K562 (cell line): ENCODE results near the gene CLDND2. TPM values are rescaled to one million over a fixed set of nuclear protein-coding genes. Genes with fewer than 3 reads are reported as not detected.

Source experiments
- ATAC-seq: fragments of 200-7000 bp; cut with Tn5 transposase; 3 replicates; pipeline ENCODE4 v1.9.1; 2020; ENCODE audit warnings: moderate library complexity
- BruUV-seq: library from RNA; stranded (reverse); fragments of 400-500 nt; replicated peaks from 2 replicates; lab custom pipeline; 2021; lab: Mats Ljungman, UMichigan
- CTCF ChIA-PET: fragments of 300-600 bp; formaldehyde crosslinking; extraction: SDS; loops from one replicate; lab custom pipeline; 2021; ENCODE audit warnings: low intra/inter-chr PET ratio; lab: Yijun Ruan, JAX
- POLR2A ChIA-PET: fragments of 300-600, 350-650 bp; sonication (Branson Sonifier 250); formaldehyde crosslinking; extraction: SDS; loops from one replicate; lab custom pipeline; 2021; ENCODE audit warnings: antibody characterized with exemption, inconsistent platforms; lab: Yijun Ruan, JAX
- DNase-seq, 4 experiments: peaks; one replicate each; pipeline versions ENCODE4 v3.0.0 to v3.0.0-alpha.2; 2011 to 2018; ENCODE audit warnings: low spot score in 3 of 4, mixed read lengths in 3 of 4; ENCODE audit errors: extremely low read depth in 1 of 4
- FAIRE-seq: peaks from 2 replicates; lab custom pipeline; 2011; peaks lifted over from hg19 to GRCh38; lab: Jason Lieb, UNC
- H2AFZ ChIP-seq: 2 replicates; pipeline ENCODE4 v1.6.0; 2011; ENCODE audit warnings: low read depth, low read length, control low read depth, inconsistent platforms
- H3K27ac ChIP-seq: fragments of 200-600 bp; 3 replicates; pipeline ENCODE4 v1.8.0; 2011; ENCODE audit warnings: low read depth, mild to moderate bottlenecking, control low read depth, inconsistent platforms, low read length, moderate library complexity, mixed read lengths; ENCODE audit errors: extremely low read depth
- H3K27me3 ChIP-seq, 2 experiments: fragments of 300-600 bp in 1 of 2; 2 replicates in 1 of 2; 3 replicates in 1 of 2; pipeline versions ENCODE4 v1.6.0 to v1.8.0; 2011; ENCODE audit warnings: inconsistent platforms in 2 of 2, low read length in 2 of 2, mild to moderate bottlenecking in 1 of 2, mixed read lengths in 1 of 2, moderate library complexity in 1 of 2; ENCODE audit not compliant: control insufficient read depth in 2 of 2, insufficient read depth in 2 of 2
- H3K36me3 ChIP-seq: fragments of 300-600 bp; 3 replicates; pipeline ENCODE4 v1.8.0; 2011; ENCODE audit warnings: mild to moderate bottlenecking, low read length, inconsistent platforms; ENCODE audit not compliant: control insufficient read depth, insufficient read depth
- H3K4me1 ChIP-seq, 2 experiments: fragments of 200-600 bp in 1 of 2; replicated peaks in 1 of 2; 2 replicates in 1 of 2; 3 replicates in 1 of 2; pipeline versions ENCODE4 v1.5.1 to v1.8.0; 2011; ENCODE audit warnings: inconsistent platforms in 2 of 2, low read length in 2 of 2, mild to moderate bottlenecking in 1 of 2, mixed read lengths in 1 of 2, moderate library complexity in 1 of 2; ENCODE audit not compliant: control insufficient read depth in 2 of 2, insufficient read depth in 2 of 2
- H3K4me2 ChIP-seq: 2 replicates; pipeline ENCODE4 v1.6.1; 2011; ENCODE audit warnings: low read length, control low read depth, inconsistent platforms, mixed read lengths; ENCODE audit not compliant: insufficient read depth
- H3K4me3 ChIP-seq: fragments of 200-600 bp; sonication (generic), shearing (Covaris generic); 2 replicates; pipeline ENCODE4 v1.5.1; 2016; ENCODE audit warnings: control low read depth, inconsistent platforms
- H3K79me2 ChIP-seq: fragments of 200-600 bp; 3 replicates; pipeline ENCODE4 v1.8.0; 2011; ENCODE audit warnings: low read length, inconsistent platforms; ENCODE audit not compliant: control insufficient read depth, insufficient read depth
- H3K9ac ChIP-seq, 2 experiments: 2 replicates each; pipeline versions ENCODE4 v1.6.0 to v1.6.1; 2011; ENCODE audit warnings: low read depth in 2 of 2, low read length in 2 of 2, control low read depth in 1 of 2, inconsistent platforms in 1 of 2, mild to moderate bottlenecking in 1 of 2, mixed read lengths in 1 of 2; ENCODE audit not compliant: insufficient read depth in 1 of 2
- H3K9me1 ChIP-seq: one replicate; pipeline ENCODE4 v1.6.0; 2011; ENCODE audit warnings: inconsistent platforms, mild to moderate bottlenecking, low read length, moderate library complexity; ENCODE audit not compliant: control insufficient read depth, insufficient read depth
- H3K9me3 ChIP-seq: replicated peaks from 2 replicates; pipeline ENCODE4 v1.5.1; 2011; ENCODE audit warnings: low read depth, low read length, inconsistent platforms; ENCODE audit not compliant: control insufficient read depth, insufficient read depth
- H4K20me1 ChIP-seq: replicated peaks from 2 replicates; pipeline ENCODE4 v1.6.1; 2011; ENCODE audit warnings: low read length, inconsistent platforms, mixed read lengths; ENCODE audit not compliant: control insufficient read depth, insufficient read depth
- ADNP ChIP-seq: fragments of 200-800 bp; sonication (Bioruptor generic); IDR thresholded peaks from 2 replicates; pipeline ENCODE4 v1.6.1; 2016; ENCODE audit warnings: missing genetic modification characterization, missing compliant biosample characterization
- CREM ChIP-seq: IDR thresholded peaks from 2 replicates; pipeline ENCODE4 v1.6.1; 2014; ENCODE audit warnings: antibody characterized with exemption, low read depth
- HDAC6 ChIP-seq: IDR thresholded peaks from 2 replicates; pipeline ENCODE4 v1.6.1; 2012; ENCODE audit warnings: low read depth, mild to moderate bottlenecking, control low read depth, inconsistent platforms, low read length, moderate library complexity
- MAFF ChIP-seq: IDR thresholded peaks from 2 replicates; pipeline ENCODE4 v1.6.1; 2012; ENCODE audit warnings: low read length, improper control_type of control experiment
- MYNN ChIP-seq, 2 experiments: sonication (generic); formaldehyde crosslinking in 1 of 2; IDR thresholded peaks; 2 replicates each; pipeline versions ENCODE4 v1.5.0 to v1.6.1; 2016 to 2020; ENCODE audit warnings: antibody characterized with exemption in 1 of 2, missing genetic modification reagents in 1 of 2
- NCOA4 ChIP-seq: fragments of 450-650 bp; IDR thresholded peaks from 2 replicates; pipeline ENCODE4 v1.6.1; 2018; ENCODE audit warnings: mild to moderate bottlenecking; ENCODE audit not compliant: partially characterized antibody
- POLR2G ChIP-seq: fragments of 200-400 bp; formaldehyde crosslinking; IDR thresholded peaks from 2 replicates; pipeline ENCODE4 v1.6.1; 2017; ENCODE audit warnings: low read depth, mild to moderate bottlenecking, antibody characterized with exemption, low read length, moderate library complexity
- WGBS: fragments of 100-300 bp; shearing (Covaris generic); methylation state at CpG from one replicate; pipeline ENCODE4 v1.1.6; 2016; ENCODE audit warnings: low coverage, mixed read lengths; ENCODE audit not compliant: insufficient coverage; ENCODE audit errors: missing lambda C conversion rate; 5-methylcytosine and 5-hydroxymethylcytosine counted together
- in situ Hi-C: fragments of 300-500 bp; cut with MboI; formaldehyde crosslinking; loops from 4 replicates; pipeline ENCODE4 v1.15.0; 2018; ENCODE audit warnings: inconsistent platforms, mixed read lengths
- intact Hi-C: fragments of 100-400 bp; cut with micrococcal nuclease; formaldehyde crosslinking; loops from 2 replicates; pipeline ENCODE4 v1.14.2; 2022
- polyA plus RNA-seq, 8 experiments: library from polyadenylated mRNA; depleted of rRNA in 4 of 8; stranded (reverse) in 5 of 8; unstranded in 3 of 8; fragments of >200 nt; fragmentation: Nextera tagmentation in 2 of 8; fragmentation: Illumina TruSeq in 1 of 8; extraction: Ambion mirVana in 2 of 8; extraction: Trizol in 1 of 8; gene quantifications; 2 replicates each; pipeline versions ENCODE4 v1.2.1 to v1.2.3, GENCODE V29; 2011 to 2014; ENCODE audit warnings: inconsistent platforms in 1 of 8, missing spikeins in 1 of 8
- total RNA-seq, 7 experiments: library from RNA; depleted of rRNA in 6 of 7; stranded (reverse); fragments of >200 nt in 6 of 7; fragmentation: Illumina TruSeq in 2 of 7; extraction: Trizol in 2 of 7; gene quantifications; 2 replicates each; pipeline versions ENCODE4 v1.2.1 to v1.2.3, GENCODE V29; 2011 to 2021; ENCODE audit warnings: low replicate concordance in 1 of 7
- TF ChIP-seq, protein P1 (sequence below): fragments of 450-650 bp; IDR thresholded peaks from 2 replicates; pipeline ENCODE4 v1.6.1; 2017; ENCODE audit warnings: antibody characterized with exemption
- TF ChIP-seq, protein P2 (sequence below): fragments of 250-450 bp; sonication (Bioruptor Pico); IDR thresholded peaks from 2 replicates; pipeline ENCODE4 v1.4.0; 2020; ENCODE audit warnings: mild to moderate bottlenecking, moderate library complexity
- TF ChIP-seq, protein P3 (sequence below): sonication (generic); formaldehyde crosslinking; IDR thresholded peaks from 2 replicates; pipeline ENCODE4 v1.8.0; 2023; ENCODE audit warnings: mild to moderate bottlenecking, missing genetic modification reagents

Gene CLDND2
- total and polyA plus RNA-seq, 9 of the 15 experiments (the other 6 are each of a cell fraction or from before 2014, with no cell fraction given) = 0.45 to 4.0 (median 1.2) TPM; not detected in 3

DNA sequence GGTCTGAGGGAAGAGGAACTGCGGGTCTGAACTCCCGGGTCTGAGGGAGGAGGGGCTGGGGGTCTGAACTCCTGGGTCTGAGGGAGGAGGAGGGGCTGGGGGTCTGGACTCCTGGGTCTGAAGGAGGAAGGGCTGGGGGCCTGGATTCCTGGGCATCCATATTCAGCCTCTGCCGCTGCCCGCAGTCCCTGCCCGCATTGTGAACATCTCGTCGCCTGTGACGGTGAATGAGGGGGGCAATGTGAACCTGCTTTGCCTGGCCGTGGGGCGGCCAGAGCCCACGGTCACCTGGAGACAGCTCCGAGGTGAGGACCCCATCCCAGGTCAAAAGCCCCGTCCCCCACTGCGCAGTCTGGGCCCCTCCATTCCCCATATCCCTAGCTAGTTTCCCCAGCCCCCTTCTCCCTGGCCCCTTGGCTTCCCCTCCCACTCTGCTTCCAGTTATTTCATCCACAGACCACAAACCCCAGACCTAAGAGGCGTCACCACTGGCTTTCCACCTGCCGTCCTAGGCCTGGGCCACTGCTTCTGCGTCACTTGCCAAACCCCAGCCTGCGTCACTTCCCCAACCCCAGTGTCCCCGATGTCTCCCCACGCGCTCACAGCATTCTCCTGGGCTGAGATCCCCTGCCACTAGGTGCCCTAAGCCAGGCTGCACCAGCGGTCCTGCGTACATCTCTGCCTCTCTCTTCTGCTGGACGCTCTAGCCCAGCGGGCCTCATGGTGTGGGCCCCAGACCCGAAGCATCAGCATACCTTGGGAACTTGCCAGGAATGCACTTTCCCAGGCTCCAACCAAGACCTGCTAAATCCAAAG lies 43.4 kb downstream of the CLDND2 start:
- H3K4me3 ChIP-seq = no peak overlapping the region
- no peaks in the 10 kb centered on the region for H3K79me2 ChIP-seq
- H3K9ac ChIP-seq = no peak overlapping the region
- ChIA-PET CTCF (no interaction called here), POLR2A (no interaction called here)
- no peaks in the 10 kb centered on the region for H3K36me3 ChIP-seq
- BruUV-seq = no TSS peak
- peaks cover 4 to 34% of the 10 kb centered on the region in 2 experiments; a peak in 3 of 5 replicates for H3K4me1 ChIP-seq
- no peak for ATAC-seq
- H3K4me2 ChIP-seq = no peak overlapping the region
- no peaks in the 10 kb centered on the region for H3K9me1 ChIP-seq
- in situ Hi-C loops = no loop called here
- no peaks in the 10 kb centered on the region for H3K9me3 ChIP-seq
- WGBS = 24% methylated on average over 25 of the region's 26 CpGs
- FAIRE-seq = no peak
- no peak overlapping the region for H2AFZ ChIP-seq
- no peaks in the 10 kb centered on the region for H4K20me1 ChIP-seq
- intact Hi-C loops = no loop called here
- DNase-seq = no peak
- no peak overlapping the region for H3K27ac ChIP-seq
- peaks cover 29 to 49% of the 10 kb centered on the region in 2 experiments for H3K27me3 ChIP-seq
- no peak for TF ChIP-seq ADNP
- TF ChIP-seq POLR2G = 0 out of 2 replicates have a peak, but pooled peaks have one; percentile 7
- no peak for TF ChIP-seq MYNN (IDR thresholded peaks at IDR 0.05)
- TF ChIP-seq MYNN (CRISPR knock-in tag; IDR thresholded peaks at IDR 0.05) = no peak
- no peak for TF ChIP-seq MAFF
- peak; percentile 52; the same call in 1 of the 2 replicates for TF ChIP-seq CREM
- TF ChIP-seq, protein P1, sequence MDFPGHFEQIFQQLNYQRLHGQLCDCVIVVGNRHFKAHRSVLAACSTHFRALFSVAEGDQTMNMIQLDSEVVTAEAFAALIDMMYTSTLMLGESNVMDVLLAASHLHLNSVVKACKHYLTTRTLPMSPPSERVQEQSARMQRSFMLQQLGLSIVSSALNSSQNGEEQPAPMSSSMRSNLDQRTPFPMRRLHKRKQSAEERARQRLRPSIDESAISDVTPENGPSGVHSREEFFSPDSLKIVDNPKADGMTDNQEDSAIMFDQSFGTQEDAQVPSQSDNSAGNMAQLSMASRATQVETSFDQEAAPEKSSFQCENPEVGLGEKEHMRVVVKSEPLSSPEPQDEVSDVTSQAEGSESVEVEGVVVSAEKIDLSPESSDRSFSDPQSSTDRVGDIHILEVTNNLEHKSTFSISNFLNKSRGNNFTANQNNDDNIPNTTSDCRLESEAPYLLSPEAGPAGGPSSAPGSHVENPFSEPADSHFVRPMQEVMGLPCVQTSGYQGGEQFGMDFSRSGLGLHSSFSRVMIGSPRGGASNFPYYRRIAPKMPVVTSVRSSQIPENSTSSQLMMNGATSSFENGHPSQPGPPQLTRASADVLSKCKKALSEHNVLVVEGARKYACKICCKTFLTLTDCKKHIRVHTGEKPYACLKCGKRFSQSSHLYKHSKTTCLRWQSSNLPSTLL = no peak
- TF ChIP-seq, protein P2, sequence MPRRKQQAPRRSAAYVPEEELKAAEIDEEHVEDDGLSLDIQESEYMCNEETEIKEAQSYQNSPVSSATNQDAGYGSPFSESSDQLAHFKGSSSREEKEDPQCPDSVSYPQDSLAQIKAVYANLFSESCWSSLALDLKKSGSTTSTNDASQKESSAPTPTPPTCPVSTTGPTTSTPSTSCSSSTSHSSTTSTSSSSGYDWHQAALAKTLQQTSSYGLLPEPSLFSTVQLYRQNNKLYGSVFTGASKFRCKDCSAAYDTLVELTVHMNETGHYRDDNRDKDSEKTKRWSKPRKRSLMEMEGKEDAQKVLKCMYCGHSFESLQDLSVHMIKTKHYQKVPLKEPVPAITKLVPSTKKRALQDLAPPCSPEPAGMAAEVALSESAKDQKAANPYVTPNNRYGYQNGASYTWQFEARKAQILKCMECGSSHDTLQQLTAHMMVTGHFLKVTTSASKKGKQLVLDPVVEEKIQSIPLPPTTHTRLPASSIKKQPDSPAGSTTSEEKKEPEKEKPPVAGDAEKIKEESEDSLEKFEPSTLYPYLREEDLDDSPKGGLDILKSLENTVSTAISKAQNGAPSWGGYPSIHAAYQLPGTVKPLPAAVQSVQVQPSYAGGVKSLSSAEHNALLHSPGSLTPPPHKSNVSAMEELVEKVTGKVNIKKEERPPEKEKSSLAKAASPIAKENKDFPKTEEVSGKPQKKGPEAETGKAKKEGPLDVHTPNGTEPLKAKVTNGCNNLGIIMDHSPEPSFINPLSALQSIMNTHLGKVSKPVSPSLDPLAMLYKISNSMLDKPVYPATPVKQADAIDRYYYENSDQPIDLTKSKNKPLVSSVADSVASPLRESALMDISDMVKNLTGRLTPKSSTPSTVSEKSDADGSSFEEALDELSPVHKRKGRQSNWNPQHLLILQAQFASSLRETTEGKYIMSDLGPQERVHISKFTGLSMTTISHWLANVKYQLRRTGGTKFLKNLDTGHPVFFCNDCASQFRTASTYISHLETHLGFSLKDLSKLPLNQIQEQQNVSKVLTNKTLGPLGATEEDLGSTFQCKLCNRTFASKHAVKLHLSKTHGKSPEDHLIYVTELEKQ (CRISPR knock-in tag) = no peak
- no peak for TF ChIP-seq HDAC6
- TF ChIP-seq, protein P3, sequence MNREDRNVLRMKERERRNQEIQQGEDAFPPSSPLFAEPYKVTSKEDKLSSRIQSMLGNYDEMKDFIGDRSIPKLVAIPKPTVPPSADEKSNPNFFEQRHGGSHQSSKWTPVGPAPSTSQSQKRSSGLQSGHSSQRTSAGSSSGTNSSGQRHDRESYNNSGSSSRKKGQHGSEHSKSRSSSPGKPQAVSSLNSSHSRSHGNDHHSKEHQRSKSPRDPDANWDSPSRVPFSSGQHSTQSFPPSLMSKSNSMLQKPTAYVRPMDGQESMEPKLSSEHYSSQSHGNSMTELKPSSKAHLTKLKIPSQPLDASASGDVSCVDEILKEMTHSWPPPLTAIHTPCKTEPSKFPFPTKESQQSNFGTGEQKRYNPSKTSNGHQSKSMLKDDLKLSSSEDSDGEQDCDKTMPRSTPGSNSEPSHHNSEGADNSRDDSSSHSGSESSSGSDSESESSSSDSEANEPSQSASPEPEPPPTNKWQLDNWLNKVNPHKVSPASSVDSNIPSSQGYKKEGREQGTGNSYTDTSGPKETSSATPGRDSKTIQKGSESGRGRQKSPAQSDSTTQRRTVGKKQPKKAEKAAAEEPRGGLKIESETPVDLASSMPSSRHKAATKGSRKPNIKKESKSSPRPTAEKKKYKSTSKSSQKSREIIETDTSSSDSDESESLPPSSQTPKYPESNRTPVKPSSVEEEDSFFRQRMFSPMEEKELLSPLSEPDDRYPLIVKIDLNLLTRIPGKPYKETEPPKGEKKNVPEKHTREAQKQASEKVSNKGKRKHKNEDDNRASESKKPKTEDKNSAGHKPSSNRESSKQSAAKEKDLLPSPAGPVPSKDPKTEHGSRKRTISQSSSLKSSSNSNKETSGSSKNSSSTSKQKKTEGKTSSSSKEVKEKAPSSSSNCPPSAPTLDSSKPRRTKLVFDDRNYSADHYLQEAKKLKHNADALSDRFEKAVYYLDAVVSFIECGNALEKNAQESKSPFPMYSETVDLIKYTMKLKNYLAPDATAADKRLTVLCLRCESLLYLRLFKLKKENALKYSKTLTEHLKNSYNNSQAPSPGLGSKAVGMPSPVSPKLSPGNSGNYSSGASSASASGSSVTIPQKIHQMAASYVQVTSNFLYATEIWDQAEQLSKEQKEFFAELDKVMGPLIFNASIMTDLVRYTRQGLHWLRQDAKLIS (CRISPR knock-in tag) = no peak
- TF ChIP-seq NCOA4 = no peak
